ENCODE data around the gene ATG14. TPM values are rescaled to one million over a fixed set of nuclear protein-coding genes. Genes with fewer than 3 reads are reported as not detected.
"Not testable (repeated sequence)": the region's sequence is repeated elsewhere in the genome, so short reads cannot be mapped to it uniquely, and the experiment has no call there.

ATG14 gene
- total RNA-seq, 2 experiments from 2014 or later, result 5.0 to 5.1 TPM

- peaks cover 16% of the 10 kb centered on the region for H3K36me3 Mint-ChIP-seq
- CTCF ChIA-PET, result interaction anchor here (0.5 to 2.3 kb wide), 7 partner anchors 26 to 297 kb away, joined by 3 to 14 read pairs (median 3); partner anchors contain the start of genes FBXO34 and MAPK1IP1L
- no peaks in the 10 kb centered on the region for H3K9me3 Mint-ChIP-seq
- intact Hi-C loops (cut with micrococcal nuclease), result loop anchor here (1.0 kb wide), 1 partner anchor 19 kb away; no protein-coding TSS in a partner anchor
- no peaks in the 10 kb centered on the region for H3K27me3 Mint-ChIP-seq
- H3K27ac Mint-ChIP-seq, result no peak overlapping the region
- POLR2A ChIA-PET, result interaction anchor here (0.7 to 1.3 kb wide), 3 partner anchors 11 to 55 kb away, joined by 3 to 6 read pairs (median 3); no protein-coding TSS in a partner anchor
- H3K4me1 Mint-ChIP-seq (ENCODE audit: low read depth), result peaks cover 58% of the 10 kb centered on the region
- peak; percentile 29 for DNase-seq
- H3K4me3 Mint-ChIP-seq, result peak overlapping the region; percentile 9
These were observed 62.7 kb downstream of the ATG14 start for GRCh38 chr14:55348766-55349453.

DNA sequence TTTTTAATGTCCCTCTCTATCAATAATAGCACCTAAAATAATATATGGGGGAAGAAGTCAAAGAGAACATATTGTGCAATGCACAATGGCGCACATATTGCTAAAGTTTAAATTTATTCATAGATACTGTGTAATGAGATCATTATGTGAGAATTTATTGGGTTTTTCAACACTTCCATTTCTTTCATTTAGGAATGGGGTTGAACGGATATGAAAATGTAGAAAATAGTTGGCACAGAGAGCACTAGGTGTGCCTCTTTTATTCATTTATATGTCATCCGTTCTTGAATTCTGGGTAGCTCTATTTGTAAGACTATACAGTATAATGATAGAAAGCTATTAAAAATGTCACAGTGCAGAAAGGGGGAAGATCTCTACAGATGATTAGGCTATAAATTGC lies 63.9 kb downstream of the ATG14 start:
- Mint-ChIP-seq H3K27me3 (no peaks in the 10 kb centered on the region), H3K27ac (no peak overlapping the region), H3K9me3 (no peaks in the 10 kb centered on the region), H3K4me3 (no peak overlapping the region), H3K36me3 (peaks cover 14% of the 10 kb centered on the region), H3K4me1 (ENCODE audit: low read depth) (peaks cover 49% of the 10 kb centered on the region)
- DNase-seq, result no peak
- CTCF ChIA-PET, result interaction anchor here (0.6 to 2.3 kb wide), 7 partner anchors 14 to 296 kb away, joined by 3 to 14 read pairs (median 3); partner anchors contain the start of genes FBXO34 and MAPK1IP1L
- POLR2A ChIA-PET, result no interaction called here
- intact Hi-C loops (cut with micrococcal nuclease), result loop anchor here (1.0 kb wide), 1 partner anchor 17 kb away; no protein-coding TSS in a partner anchor

GRCh38 chr14:55347040-55347439 lies 64.6 kb downstream of the ATG14 start:
- Mint-ChIP-seq H3K4me3 (no peak overlapping the region), H3K36me3 (peaks cover 14% of the 10 kb centered on the region), H3K4me1 (ENCODE audit: low read depth) (peaks cover 56% of the 10 kb centered on the region), H3K9me3 (no peaks in the 10 kb centered on the region), H3K27me3 (no peaks in the 10 kb centered on the region), H3K27ac (no peak overlapping the region)
- DNase-seq, result no peak
- CTCF ChIA-PET, result interaction anchor here (1.2 to 2.1 kb wide), 5 partner anchors 8 to 101 kb away, joined by 3 to 13 read pairs (median 3); no protein-coding TSS in a partner anchor
- intact Hi-C loops (cut with micrococcal nuclease), result no loop called here
- POLR2A ChIA-PET, result no interaction called here

DNA sequence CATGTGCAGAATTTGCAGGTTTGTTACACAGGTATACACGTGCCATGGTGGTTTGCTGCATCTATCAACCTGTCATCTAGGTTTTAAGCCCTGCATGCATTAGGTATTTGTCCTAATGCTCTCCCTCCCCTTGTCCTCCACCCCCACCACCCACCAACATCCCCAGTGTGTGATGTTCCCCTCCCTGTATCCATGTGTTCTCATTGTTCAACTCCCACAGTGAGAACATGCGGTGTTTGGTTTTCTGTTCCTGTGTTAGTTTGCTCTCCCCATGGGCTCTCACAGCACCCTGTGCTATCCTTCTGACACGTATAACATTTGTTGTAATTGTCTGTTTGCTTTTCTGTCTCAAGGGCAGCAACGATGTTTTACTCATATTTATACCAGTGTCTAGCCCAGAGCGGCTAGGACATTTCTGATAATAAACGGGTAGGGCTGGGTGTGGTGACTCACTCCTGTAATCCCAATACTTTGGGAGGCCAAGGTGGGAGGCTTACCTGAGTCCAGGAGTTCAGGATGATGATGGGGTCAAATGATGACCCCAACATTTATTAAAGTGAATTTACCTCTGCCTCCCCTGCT lies 67.0 kb downstream of the ATG14 start:
- DNase-seq; intact Hi-C loops (cut with micrococcal nuclease); H3K27me3 Mint-ChIP-seq; H3K27ac Mint-ChIP-seq; H3K36me3 Mint-ChIP-seq; H3K9me3 Mint-ChIP-seq; H3K4me3 Mint-ChIP-seq; POLR2A ChIA-PET: not testable (repeated sequence)
- CTCF ChIA-PET, result interaction anchor here (0.5 to 2.1 kb wide), 2 partner anchors 10 to 99 kb away, joined by 3 to 13 read pairs; no protein-coding TSS in a partner anchor
- peaks cover 74% of the 10 kb centered on the region for H3K4me1 Mint-ChIP-seq (ENCODE audit: low read depth)

DNA sequence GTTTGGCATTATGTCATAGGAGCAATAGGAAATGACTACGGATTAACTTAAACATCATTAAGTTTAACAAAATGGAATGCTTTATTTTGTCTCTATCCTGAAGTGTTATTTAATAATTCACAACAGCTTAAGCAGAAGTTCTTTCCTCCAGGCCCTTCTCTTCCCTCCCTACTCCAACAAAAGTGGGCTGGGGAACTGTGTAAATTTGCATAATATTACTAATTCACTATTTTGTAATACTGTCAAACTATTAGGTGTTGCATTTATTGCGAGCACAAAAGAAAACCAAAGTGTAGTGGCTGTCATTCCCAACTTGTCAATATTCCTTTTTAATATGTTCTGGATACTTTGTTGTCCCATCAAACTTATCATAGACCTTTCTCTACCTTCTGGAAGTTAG lies 69.8 kb downstream of the ATG14 start:
- Mint-ChIP-seq H3K27ac (no peak overlapping the region), H3K4me1 (ENCODE audit: low read depth) (peaks cover 74% of the 10 kb centered on the region), H3K36me3 (no peaks in the 10 kb centered on the region), H3K27me3 (no peaks in the 10 kb centered on the region), H3K9me3 (no peaks in the 10 kb centered on the region), H3K4me3 (no peak overlapping the region)
- CTCF ChIA-PET, result interaction anchor here (1.5 kb wide), 1 partner anchor 71 kb away, joined by 8 read pairs; no protein-coding TSS in a partner anchor
- POLR2A ChIA-PET, result no interaction called here
- DNase-seq, result no peak
- intact Hi-C loops (cut with micrococcal nuclease), result no loop called here

DNA sequence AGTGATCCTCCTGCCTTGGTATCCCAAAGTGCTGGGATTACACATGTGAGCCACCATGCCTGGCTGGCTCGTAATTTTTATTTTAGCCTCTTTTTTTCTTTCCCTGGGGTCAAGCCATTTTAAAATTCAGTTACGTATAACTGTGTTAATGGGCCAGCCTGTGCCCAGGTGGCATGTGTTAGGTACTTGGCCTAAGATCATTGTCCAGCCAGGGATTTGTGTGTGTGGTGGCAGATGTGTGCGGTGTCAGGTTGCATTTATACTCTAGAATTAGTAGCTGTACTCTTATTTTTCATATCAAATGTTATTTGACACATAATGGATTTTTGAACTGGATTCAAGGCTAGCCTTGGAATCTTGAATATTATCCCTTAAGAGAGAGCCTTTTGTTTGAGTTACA lies 71.1 kb downstream of the ATG14 start:
- no peaks in the 10 kb centered on the region for H3K36me3 Mint-ChIP-seq
- intact Hi-C loops (cut with micrococcal nuclease), result no loop called here
- H3K9me3 Mint-ChIP-seq, result no peaks in the 10 kb centered on the region
- H3K27me3 Mint-ChIP-seq, result no peaks in the 10 kb centered on the region
- no peak overlapping the region for H3K4me3 Mint-ChIP-seq
- H3K4me1 Mint-ChIP-seq (ENCODE audit: low read depth), result peaks cover 75% of the 10 kb centered on the region
- ChIA-PET CTCF (interaction anchor here (0.9 to 3.5 kb wide), 3 partner anchors 14 to 70 kb away, joined by 3 to 28 read pairs (median 6); no protein-coding TSS in a partner anchor), POLR2A (no interaction called here)
- no peak for DNase-seq
- peak overlapping the region; percentile 58 for H3K27ac Mint-ChIP-seq

DNA sequence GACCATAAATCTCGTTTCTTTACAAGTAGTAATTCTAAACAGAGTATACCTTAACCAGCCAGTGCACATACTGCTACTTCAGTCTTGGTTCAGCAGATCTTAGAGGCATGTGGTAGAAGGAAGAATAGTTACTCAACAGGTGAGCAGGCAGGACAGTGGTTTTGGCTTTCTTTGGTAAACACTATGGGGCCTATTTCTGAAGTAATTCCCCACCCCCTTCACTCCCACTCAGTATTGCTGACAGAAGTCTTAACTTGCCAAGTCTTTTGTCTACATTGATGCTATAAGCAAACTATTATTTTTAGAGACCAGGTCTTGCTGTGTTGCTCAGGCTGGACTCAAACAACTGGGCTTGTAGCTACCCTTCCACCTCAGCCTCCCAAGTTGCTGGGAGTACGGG lies 71.9 kb downstream of the ATG14 start:
- no peak overlapping the region for H3K4me3 Mint-ChIP-seq

DNA sequence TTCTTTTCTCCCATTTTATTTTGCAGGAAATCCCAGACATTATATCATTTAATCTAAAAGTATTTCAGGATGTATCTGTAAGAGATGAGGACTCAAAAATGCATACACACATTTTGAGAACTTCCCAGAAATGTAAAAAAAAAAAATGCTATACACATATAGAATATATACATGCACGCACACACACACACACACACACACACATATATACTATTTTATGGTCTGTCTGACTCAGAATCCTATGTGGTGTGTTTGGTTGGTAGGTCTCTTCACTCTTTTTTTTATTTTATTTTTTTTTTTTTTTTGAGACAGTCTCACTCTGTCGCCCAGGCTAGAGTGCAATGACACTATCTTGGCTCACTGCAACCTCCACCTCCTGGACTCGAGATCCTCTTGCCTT lies 74.9 kb downstream of the ATG14 start:
- H3K27me3 Mint-ChIP-seq, result no peaks in the 10 kb centered on the region
- H3K4me1 Mint-ChIP-seq (ENCODE audit: low read depth), result peaks cover 87% of the 10 kb centered on the region
- H3K4me3 Mint-ChIP-seq, result no peak overlapping the region
- CTCF ChIA-PET, result interaction anchor here (0.6 to 2.2 kb wide), 4 partner anchors 17 to 93 kb away, joined by 3 to 10 read pairs (median 6); no protein-coding TSS in a partner anchor
- H3K27ac Mint-ChIP-seq, result peak overlapping the region; percentile 47
- intact Hi-C loops (cut with micrococcal nuclease), result loop anchor here (1.0 to 10.0 kb wide), 4 partner anchors 38 to 778 kb away; partner anchors contain the start of gene PELI2
- no peaks in the 10 kb centered on the region for H3K36me3 Mint-ChIP-seq
- no peaks in the 10 kb centered on the region for H3K9me3 Mint-ChIP-seq
- POLR2A ChIA-PET, result interaction anchor here (0.8 kb wide), 1 partner anchor 49 kb away, joined by 3 read pairs; no protein-coding TSS in a partner anchor
- DNase-seq, result peak; percentile 36

More for the DNA sequence above, 71.9 kb downstream of the ATG14 start:
- Mint-ChIP-seq H3K27ac (peak overlapping the region; percentile 58), H3K36me3 (no peaks in the 10 kb centered on the region), H3K4me1 (ENCODE audit: low read depth) (peaks cover 77% of the 10 kb centered on the region), H3K27me3 (no peaks in the 10 kb centered on the region), H3K9me3 (no peaks in the 10 kb centered on the region)
- intact Hi-C loops (cut with micrococcal nuclease), result loop anchor here (1.0 to 10.0 kb wide), 3 partner anchors 9 to 775 kb away; partner anchors contain the start of gene PELI2
- ChIA-PET POLR2A (no interaction called here), CTCF (interaction anchor here (1.0 to 3.5 kb wide), 2 partner anchors 15 to 69 kb away, joined by 3 to 28 read pairs; no protein-coding TSS in a partner anchor)
- DNase-seq, result peak; percentile 60

DNA sequence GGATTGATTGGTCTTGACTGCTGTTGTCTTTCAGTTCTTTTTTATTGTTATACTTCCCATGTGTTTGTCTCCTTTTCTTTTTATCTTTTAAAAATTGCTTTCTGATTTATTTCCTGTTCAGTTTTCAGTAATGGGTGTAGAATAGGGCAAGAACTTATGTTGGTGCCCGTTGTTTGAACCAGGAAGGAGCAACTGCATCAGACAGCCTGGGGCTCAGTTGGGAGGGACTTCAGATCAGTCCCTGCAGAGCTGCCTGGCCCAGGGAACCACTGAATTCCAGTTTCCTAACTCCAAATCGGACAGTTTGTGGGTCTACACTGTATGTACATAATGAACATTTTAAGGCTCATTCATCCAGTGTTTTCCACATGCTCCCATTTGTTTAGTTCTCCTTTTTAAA lies 75.5 kb downstream of the ATG14 start:
- ChIA-PET CTCF (interaction anchor here (0.6 to 2.2 kb wide), 4 partner anchors 18 to 93 kb away, joined by 3 to 10 read pairs (median 6); no protein-coding TSS in a partner anchor), POLR2A (interaction anchor here (0.6 to 0.8 kb wide), 2 partner anchors 39 to 50 kb away, joined by 3 to 5 read pairs; no protein-coding TSS in a partner anchor)
- H3K9me3 Mint-ChIP-seq, result no peaks in the 10 kb centered on the region
- H3K4me1 Mint-ChIP-seq (ENCODE audit: low read depth), result peaks cover 84% of the 10 kb centered on the region
- peak; percentile 49 for DNase-seq
- no peaks in the 10 kb centered on the region for H3K36me3 Mint-ChIP-seq
- peak overlapping the region; percentile 47 for H3K27ac Mint-ChIP-seq
- H3K27me3 Mint-ChIP-seq, result no peaks in the 10 kb centered on the region
- no peak overlapping the region for H3K4me3 Mint-ChIP-seq
- intact Hi-C loops (cut with micrococcal nuclease), result loop anchor here (2.0 to 10.0 kb wide), 2 partner anchors 233 to 779 kb away; partner anchors contain the start of gene PELI2

DNA sequence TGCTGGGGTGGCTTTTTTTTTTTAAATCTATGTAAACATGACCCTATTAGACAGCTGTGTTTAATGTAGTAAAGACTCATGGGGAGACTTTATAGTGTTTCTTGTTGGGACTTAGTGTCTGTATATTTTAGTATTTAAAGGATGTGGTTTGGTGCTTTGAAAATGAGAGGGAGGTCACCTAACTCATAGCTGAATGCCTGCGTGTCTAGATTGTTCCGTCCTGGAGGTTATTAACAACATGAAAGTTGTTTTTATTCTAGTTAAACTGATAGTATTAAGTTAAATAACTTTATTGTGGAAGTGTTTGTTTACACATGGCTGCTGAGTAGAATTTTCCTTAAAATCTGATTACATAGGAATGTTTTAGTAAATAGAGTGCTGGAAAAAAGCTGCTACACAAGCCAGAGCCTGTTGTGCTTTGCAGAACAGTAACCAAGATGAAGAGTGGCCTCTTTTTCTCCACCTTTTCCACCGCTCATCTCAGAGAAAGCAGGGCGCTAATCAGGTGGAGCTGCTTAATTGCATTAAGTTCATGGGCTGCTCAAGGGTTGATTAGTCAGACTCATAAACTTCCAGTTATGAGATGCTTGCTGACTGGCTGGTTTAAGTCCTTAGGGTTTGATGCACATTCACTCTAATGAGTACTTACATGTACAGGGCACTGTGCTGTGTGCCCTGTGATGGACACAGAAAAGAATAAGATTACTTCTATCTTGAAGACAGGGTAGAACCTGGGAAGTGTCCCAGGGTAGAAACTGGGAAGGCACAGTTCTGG lies 77.7 kb downstream of the ATG14 start:
- Mint-ChIP-seq H3K9me3 (no peaks in the 10 kb centered on the region), H3K36me3 (no peaks in the 10 kb centered on the region), H3K27me3 (no peaks in the 10 kb centered on the region), H3K4me1 (ENCODE audit: low read depth) (peaks cover 85% of the 10 kb centered on the region), H3K27ac (peak overlapping the region; percentile 57), H3K4me3 (peak overlapping the region; percentile 9)
- ChIA-PET POLR2A (interaction anchor here (0.6 to 2.4 kb wide), 4 partner anchors 16 to 231 kb away, joined by 3 to 6 read pairs (median 3); no protein-coding TSS in a partner anchor), CTCF (interaction anchor here (0.7 to 4.9 kb wide), 8 partner anchors 14 to 63 kb away, joined by 3 to 49 read pairs (median 3); partner anchors contain the start of gene FBXO34)
- DNase-seq, result peak; percentile 20
- intact Hi-C loops (cut with micrococcal nuclease), result loop anchor here (5.0 to 10.0 kb wide), 3 partner anchors 53 to 781 kb away; partner anchors contain the start of genes KTN1 and PELI2
